ENCODE results near the gene DNM3.

DNA sequence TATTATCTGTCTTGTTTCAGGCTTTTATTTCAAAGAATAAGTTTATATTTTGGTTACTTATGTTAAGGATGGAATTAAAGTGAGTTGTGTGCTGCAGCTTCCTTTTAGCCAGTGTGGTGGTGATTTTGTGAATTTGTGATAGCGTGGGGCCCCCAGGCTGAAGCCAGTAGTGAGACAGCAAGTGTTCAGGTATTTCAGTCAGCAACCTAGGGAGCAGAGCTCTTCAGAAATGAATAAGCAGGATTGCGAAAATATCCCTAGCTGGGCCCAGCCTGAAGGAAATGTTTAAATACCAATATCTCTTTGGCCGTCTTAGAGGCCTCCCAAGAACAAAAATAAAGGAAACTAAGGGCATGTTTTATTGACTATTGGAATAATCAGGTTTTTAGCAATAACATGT, 428.3 kb downstream of the DNM3 start:
- TF ChIP-seq CTCF (IDR thresholded peaks at IDR 0.05; ENCODE audit: low read depth, low read length) (no peak), POLR2A (IDR thresholded peaks at IDR 0.05; ENCODE audit: extremely low read depth, insufficient read length) (no peak)
